H9 (cell line): ENCODE measurements around the gene GMPR. TPM values are rescaled to one million over a fixed set of nuclear protein-coding genes. Genes with fewer than 3 reads are reported as not detected.

Experiments used
- DNase-seq: peaks from one replicate; pipeline ENCODE4 v3.0.0-alpha.2; 2017
- H2AFZ ChIP-seq: one replicate; pipeline ENCODE4 v1.6.1; 2013; ENCODE audit warnings: mild to moderate bottlenecking, low read length, control low read depth, moderate library complexity
- H2AK5ac ChIP-seq: 2 replicates; pipeline ENCODE4 v1.6.1; 2013; ENCODE audit warnings: low read length, control low read depth, mixed read lengths; ENCODE audit not compliant: insufficient read length
- H2BK120ac ChIP-seq: one replicate; pipeline ENCODE4 v1.6.1; 2013; ENCODE audit warnings: low read depth, mild to moderate bottlenecking, low read length, control low read depth, inconsistent platforms; ENCODE audit not compliant: poor library complexity, severe bottlenecking
- H2BK12ac ChIP-seq: 2 replicates; pipeline ENCODE4 v1.6.1; 2013; ENCODE audit warnings: low read length, control low read depth, mixed read lengths, low read depth; ENCODE audit not compliant: insufficient read length
- H2BK15ac ChIP-seq: 2 replicates; pipeline ENCODE4 v1.6.1; 2013; ENCODE audit warnings: low read depth, low read length, control low read depth
- H2BK20ac ChIP-seq: one replicate; pipeline ENCODE4 v1.6.1; 2013; ENCODE audit warnings: low read depth, mild to moderate bottlenecking, low read length, control low read depth, inconsistent platforms; ENCODE audit not compliant: poor library complexity, severe bottlenecking
- H2BK5ac ChIP-seq: 2 replicates; pipeline ENCODE4 v1.6.1; 2013; ENCODE audit warnings: low read length, control low read depth, mixed read lengths; ENCODE audit not compliant: insufficient read length
- H3K14ac ChIP-seq: 2 replicates; pipeline ENCODE4 v1.6.1; 2013; ENCODE audit warnings: low read length, control low read depth; ENCODE audit not compliant: insufficient read depth
- H3K18ac ChIP-seq: 2 replicates; pipeline ENCODE4 v1.6.1; 2013; ENCODE audit warnings: low read depth, mild to moderate bottlenecking, mixed read lengths, low read length, control low read depth; ENCODE audit not compliant: insufficient read length
- H3K23ac ChIP-seq: 2 replicates; pipeline ENCODE4 v1.6.1; 2013; ENCODE audit warnings: low read length, control low read depth, mixed read lengths, low read depth; ENCODE audit not compliant: insufficient read length
- H3K23me2 ChIP-seq: 2 replicates; pipeline ENCODE4 v1.6.1; 2013; ENCODE audit warnings: low read depth, mild to moderate bottlenecking, mixed read lengths, low read length, control low read depth; ENCODE audit not compliant: insufficient read length, poor library complexity, severe bottlenecking
- H3K27ac ChIP-seq: 2 replicates; pipeline ENCODE4 v1.5.1; 2013; ENCODE audit warnings: low read length, control low read depth, mixed read lengths, low read depth; ENCODE audit not compliant: insufficient read length
- H3K27me3 ChIP-seq: 2 replicates; pipeline ENCODE4 v1.6.1; 2013; ENCODE audit warnings: low read length, control low read depth, inconsistent platforms; ENCODE audit not compliant: insufficient read depth
- H3K4ac ChIP-seq: 2 replicates; pipeline ENCODE4 v1.6.1; 2013; ENCODE audit warnings: low read depth, mild to moderate bottlenecking, control low read depth, inconsistent platforms, low read length, moderate library complexity
- H3K4me1 ChIP-seq: 2 replicates; pipeline ENCODE4 v1.6.1; 2013; ENCODE audit warnings: low read length, control low read depth, inconsistent platforms; ENCODE audit not compliant: insufficient read depth
- H3K4me2 ChIP-seq: 2 replicates; pipeline ENCODE4 v1.6.1; 2013; ENCODE audit warnings: low read length, control low read depth, mixed read lengths; ENCODE audit not compliant: insufficient read length, insufficient read depth
- H3K56ac ChIP-seq: 2 replicates; pipeline ENCODE4 v1.6.1; 2013; ENCODE audit warnings: low read depth, mild to moderate bottlenecking, mixed read lengths, low read length, control low read depth; ENCODE audit not compliant: insufficient read length
- H3K79me1 ChIP-seq: 2 replicates; pipeline ENCODE4 v1.6.1; 2013; ENCODE audit warnings: low read depth, mild to moderate bottlenecking, moderate library complexity, low read length, control low read depth, inconsistent platforms; ENCODE audit not compliant: insufficient read depth, poor library complexity, severe bottlenecking
- H3K79me2 ChIP-seq: 2 replicates; pipeline ENCODE4 v1.6.1; 2013; ENCODE audit warnings: low read length, control low read depth, inconsistent platforms; ENCODE audit not compliant: insufficient read depth
- H3K9ac ChIP-seq: 2 replicates; pipeline ENCODE4 v1.6.1; 2013; ENCODE audit warnings: low read length, control low read depth, mixed read lengths; ENCODE audit not compliant: insufficient read length; ENCODE audit errors: extremely low read depth
- H3K9me3 ChIP-seq: one replicate; pipeline ENCODE4 v1.6.1; 2013; ENCODE audit warnings: low read depth, low read length, inconsistent platforms; ENCODE audit not compliant: control insufficient read depth
- H3T11ph ChIP-seq: one replicate; pipeline ENCODE4 v1.6.1; 2013; ENCODE audit warnings: mild to moderate bottlenecking, low read length, control low read depth, inconsistent platforms
- H4K20me1 ChIP-seq: one replicate; pipeline ENCODE4 v1.6.1; 2013; ENCODE audit not compliant: control insufficient read depth, insufficient read length, insufficient read depth
- H4K5ac ChIP-seq: 2 replicates; pipeline ENCODE4 v1.6.1; 2013; ENCODE audit warnings: low read depth, mild to moderate bottlenecking, mixed read lengths, low read length, control low read depth; ENCODE audit not compliant: insufficient read length
- H4K8ac ChIP-seq: replicated peaks from 2 replicates; pipeline ENCODE4 v1.6.1; 2013; ENCODE audit warnings: low read length, control low read depth, mixed read lengths, low read depth; ENCODE audit not compliant: insufficient read length
- H4K91ac ChIP-seq: 2 replicates; pipeline ENCODE4 v1.6.1; 2013; ENCODE audit warnings: low read depth, mild to moderate bottlenecking, moderate library complexity, mixed read lengths, low read length, control low read depth; ENCODE audit not compliant: insufficient read length
- H3K27ac Mint-ChIP-seq, 3 experiments: 2 replicates in 2 of 3; 3 replicates in 1 of 3; pipeline ENCODE4 v1.8.0; 2020 to 2021; ENCODE audit warnings: mixed read lengths in 3 of 3, mild to moderate bottlenecking in 1 of 3, moderate library complexity in 1 of 3
- H3K27me3 Mint-ChIP-seq: 2 replicates; pipeline ENCODE4 v1.8.0; 2021; ENCODE audit warnings: low read depth, mild to moderate bottlenecking, moderate library complexity, mixed read lengths
- H3K36me3 Mint-ChIP-seq, 3 experiments: 2 replicates in 2 of 3; 3 replicates in 1 of 3; pipeline ENCODE4 v1.8.0; 2020 to 2021; ENCODE audit warnings: low read depth in 3 of 3, mixed read lengths in 3 of 3; ENCODE audit not compliant: insufficient read depth in 1 of 3
- H3K4me1 Mint-ChIP-seq, 2 experiments: 2 replicates each; pipeline ENCODE4 v1.8.0; 2020; ENCODE audit warnings: mixed read lengths in 2 of 2
- H3K4me3 Mint-ChIP-seq, 2 experiments: 2 replicates in 1 of 2; 3 replicates in 1 of 2; pipeline ENCODE4 v1.8.0; 2020 to 2021; ENCODE audit warnings: mild to moderate bottlenecking in 2 of 2, mixed read lengths in 2 of 2, moderate library complexity in 1 of 2
- H3K9me3 Mint-ChIP-seq, 2 experiments: 2 replicates in 1 of 2; 3 replicates in 1 of 2; pipeline ENCODE4 v1.8.0; 2020; ENCODE audit warnings: mild to moderate bottlenecking in 2 of 2, mixed read lengths in 2 of 2, moderate library complexity in 1 of 2
- WGBS: extraction: QIAGEN DNeasy Blood & Tissue Kit; methylation state at CpG from one replicate; pipeline ENCODE4 v1.1.7; 2013; ENCODE audit warnings: missing lambda C conversion rate, low lambda C conversion rate, mixed read lengths; ENCODE audit not compliant: insufficient read length; ENCODE audit errors: extremely low coverage; 5-methylcytosine and 5-hydroxymethylcytosine counted together
- total RNA-seq: library from RNA; stranded (reverse); gene quantifications from 2 replicates; pipeline ENCODE4 v1.2.1, GENCODE V29; 2021
- TF ChIP-seq, protein P1 (sequence below): fragments of 200-600 bp; sonication (generic); conservative IDR thresholded peaks from 3 replicates; pipeline ENCODE4 v1.8.0; 2021; ENCODE audit warnings: antibody characterized with exemption, mild to moderate bottlenecking

The GMPR gene
- total RNA-seq, 1 experiment from 2014 or later: 0.70 TPM

DNA sequence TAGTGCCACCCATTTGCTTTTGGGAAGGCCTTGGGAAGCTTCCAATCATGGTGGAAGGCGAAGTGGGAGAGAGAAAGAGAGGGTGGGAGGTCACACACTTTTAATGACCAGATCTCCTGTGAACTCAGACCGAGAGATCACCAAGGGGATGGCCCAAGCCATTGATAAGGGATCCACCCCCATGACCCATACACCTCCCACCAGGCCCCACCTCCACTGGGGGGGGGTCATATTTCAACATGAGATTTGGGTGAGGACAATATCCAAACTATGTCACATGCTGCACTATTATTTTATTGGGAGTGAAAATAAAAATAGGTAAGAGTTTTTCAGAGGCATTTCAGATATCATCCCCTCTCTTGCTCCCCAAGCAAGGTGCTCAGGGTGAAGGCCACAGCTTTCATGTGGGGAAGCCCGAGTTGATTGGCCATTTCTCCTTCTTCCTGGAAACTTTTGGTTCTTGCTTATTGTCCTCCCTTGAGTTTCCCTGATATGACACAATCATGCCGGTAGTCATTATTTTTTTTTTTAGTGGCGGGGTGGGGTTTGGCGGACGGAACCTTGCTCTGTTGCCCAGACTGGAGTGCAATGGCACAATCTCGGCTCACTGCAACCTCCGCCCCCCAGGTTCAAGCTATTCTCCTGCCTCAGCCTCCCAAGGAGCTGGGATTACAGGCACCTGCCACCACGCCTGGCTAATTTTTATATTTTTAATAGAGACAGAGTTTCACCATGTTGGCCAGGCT lies 15.2 kb downstream of the GMPR start:
- no peak overlapping the region for H2BK5ac ChIP-seq
- H4K5ac ChIP-seq: no peak overlapping the region
- Mint-ChIP-seq H3K27ac (no peak overlapping the region), H3K27me3 (peaks cover 5% of the 10 kb centered on the region), H3K4me3 (no peak overlapping the region), H3K36me3 (no peaks in the 10 kb centered on the region), H3K9me3 (0 out of 5 replicates have a peak, but pooled peaks cover 0 to 3% of the 10 kb centered on the region in 2 experiments), H3K4me1 (peaks cover 15 to 23% of the 10 kb centered on the region in 2 experiments)
- no peak overlapping the region for H4K8ac ChIP-seq
- H2BK20ac ChIP-seq: no peak overlapping the region
- no peaks in the 10 kb centered on the region for H3K27me3 ChIP-seq
- no peak overlapping the region for H2AFZ ChIP-seq
- no peaks in the 10 kb centered on the region for H3K9me3 ChIP-seq
- H2BK120ac ChIP-seq: no peak overlapping the region
- DNase-seq: no peak
- no peak overlapping the region for H3T11ph ChIP-seq
- no peak overlapping the region for H3K23ac ChIP-seq
- no peak overlapping the region for H3K18ac ChIP-seq
- H2BK15ac ChIP-seq: no peak overlapping the region
- no peaks in the 10 kb centered on the region for H3K23me2 ChIP-seq
- no peaks in the 10 kb centered on the region for H3K79me1 ChIP-seq
- H3K9ac ChIP-seq: no peak overlapping the region
- H3K79me2 ChIP-seq: no peaks in the 10 kb centered on the region
- H2AK5ac ChIP-seq: no peak overlapping the region
- WGBS: no CpG with 5 or more reads among the region's 10 CpGs
- no peak overlapping the region for H3K4ac ChIP-seq
- no peak overlapping the region for H2BK12ac ChIP-seq
- no peak overlapping the region for H3K14ac ChIP-seq
- no peak overlapping the region for H3K27ac ChIP-seq
- H3K4me2 ChIP-seq: no peak overlapping the region
- no peak overlapping the region for H4K91ac ChIP-seq
- no peak overlapping the region for H3K56ac ChIP-seq
- TF ChIP-seq, protein P1, sequence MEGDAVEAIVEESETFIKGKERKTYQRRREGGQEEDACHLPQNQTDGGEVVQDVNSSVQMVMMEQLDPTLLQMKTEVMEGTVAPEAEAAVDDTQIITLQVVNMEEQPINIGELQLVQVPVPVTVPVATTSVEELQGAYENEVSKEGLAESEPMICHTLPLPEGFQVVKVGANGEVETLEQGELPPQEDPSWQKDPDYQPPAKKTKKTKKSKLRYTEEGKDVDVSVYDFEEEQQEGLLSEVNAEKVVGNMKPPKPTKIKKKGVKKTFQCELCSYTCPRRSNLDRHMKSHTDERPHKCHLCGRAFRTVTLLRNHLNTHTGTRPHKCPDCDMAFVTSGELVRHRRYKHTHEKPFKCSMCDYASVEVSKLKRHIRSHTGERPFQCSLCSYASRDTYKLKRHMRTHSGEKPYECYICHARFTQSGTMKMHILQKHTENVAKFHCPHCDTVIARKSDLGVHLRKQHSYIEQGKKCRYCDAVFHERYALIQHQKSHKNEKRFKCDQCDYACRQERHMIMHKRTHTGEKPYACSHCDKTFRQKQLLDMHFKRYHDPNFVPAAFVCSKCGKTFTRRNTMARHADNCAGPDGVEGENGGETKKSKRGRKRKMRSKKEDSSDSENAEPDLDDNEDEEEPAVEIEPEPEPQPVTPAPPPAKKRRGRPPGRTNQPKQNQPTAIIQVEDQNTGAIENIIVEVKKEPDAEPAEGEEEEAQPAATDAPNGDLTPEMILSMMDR: no peak
- no peaks in the 10 kb centered on the region for H4K20me1 ChIP-seq
- peaks cover 4% of the 10 kb centered on the region; the same call in 1 of the 2 replicates for H3K4me1 ChIP-seq
